Astrocyte (in vitro differentiated cells and primary cell): ENCODE data around the gene EDNRA. TPM values are rescaled to one million over a fixed set of nuclear protein-coding genes. Genes with fewer than 3 reads are reported as not detected.
A peak's percentile ranks its signal among the peaks of the same experiment; 100 is the strongest.

Experiments
- DNase-seq: peaks from one replicate; pipeline ENCODE4 v3.0.0-alpha.2; 2010; ENCODE audit warnings: low read depth
- FAIRE-seq: peaks from 2 replicates; lab custom pipeline; 2011; peaks lifted over from hg19 to GRCh38; lab: Jason Lieb, UNC
- H2AFZ ChIP-seq: 2 replicates; pipeline ENCODE4 v1.6.0; 2012; ENCODE audit warnings: low read depth, low read length, inconsistent platforms
- H3K27ac ChIP-seq: 2 replicates; pipeline ENCODE4 v1.5.1; 2011; ENCODE audit warnings: low read depth, low read length, inconsistent platforms
- H3K27me3 ChIP-seq: 2 replicates; pipeline ENCODE4 v1.6.0; 2011; ENCODE audit warnings: low read length, inconsistent platforms; ENCODE audit not compliant: insufficient read depth
- H3K36me3 ChIP-seq: 2 replicates; pipeline ENCODE4 v1.5.1; 2011; ENCODE audit warnings: low read length, inconsistent platforms; ENCODE audit not compliant: insufficient read depth
- H3K4me1 ChIP-seq: 2 replicates; pipeline ENCODE4 v1.5.1; 2011; ENCODE audit warnings: low read length, inconsistent platforms; ENCODE audit not compliant: insufficient read depth
- H3K4me2 ChIP-seq: 2 replicates; pipeline ENCODE4 v1.6.0; 2012; ENCODE audit warnings: low read length, inconsistent platforms
- H3K4me3 ChIP-seq: 2 replicates; pipeline ENCODE4 v1.5.1; 2011; ENCODE audit warnings: low read depth, mild to moderate bottlenecking, low read length, inconsistent platforms; ENCODE audit not compliant: insufficient read depth
- H3K79me2 ChIP-seq: 2 replicates; pipeline ENCODE4 v1.6.0; 2012; ENCODE audit warnings: mild to moderate bottlenecking, low read length, inconsistent platforms; ENCODE audit not compliant: insufficient read depth
- H3K9ac ChIP-seq: 2 replicates; pipeline ENCODE4 v1.6.0; 2012; ENCODE audit warnings: mild to moderate bottlenecking, low read length, inconsistent platforms
- H3K9me3 ChIP-seq: 2 replicates; pipeline ENCODE4 v1.5.1; 2012; ENCODE audit warnings: low read depth, mild to moderate bottlenecking, low read length, inconsistent platforms; ENCODE audit not compliant: insufficient read depth
- H4K20me1 ChIP-seq: 2 replicates; pipeline ENCODE4 v1.6.0; 2012; ENCODE audit warnings: low read length, inconsistent platforms; ENCODE audit not compliant: insufficient read depth
- H3K27ac Mint-ChIP-seq: one replicate; pipeline ENCODE4 v1.8.0; 2021; ENCODE audit warnings: mild to moderate bottlenecking, mixed read lengths; ENCODE audit not compliant: unreplicated experiment
- H3K27me3 Mint-ChIP-seq: one replicate; pipeline ENCODE4 v1.8.0; 2021; ENCODE audit warnings: low read depth, mixed read lengths; ENCODE audit not compliant: unreplicated experiment
- H3K36me3 Mint-ChIP-seq: one replicate; pipeline ENCODE4 v1.8.0; 2021; ENCODE audit warnings: low read depth, mixed read lengths; ENCODE audit not compliant: unreplicated experiment
- H3K4me1 Mint-ChIP-seq: one replicate; pipeline ENCODE4 v1.8.0; 2021; ENCODE audit warnings: low read depth, mixed read lengths; ENCODE audit not compliant: unreplicated experiment
- H3K4me3 Mint-ChIP-seq: one replicate; pipeline ENCODE4 v1.8.0; 2021; ENCODE audit warnings: mild to moderate bottlenecking, moderate library complexity, mixed read lengths; ENCODE audit not compliant: unreplicated experiment
- H3K9me3 Mint-ChIP-seq: one replicate; pipeline ENCODE4 v1.8.0; 2021; ENCODE audit warnings: mild to moderate bottlenecking, mixed read lengths; ENCODE audit not compliant: unreplicated experiment
- EZH2 ChIP-seq: IDR thresholded peaks from 2 replicates; pipeline ENCODE4 v1.6.1; 2012; ENCODE audit warnings: mild to moderate bottlenecking, low read length, inconsistent platforms; ENCODE audit not compliant: insufficient read depth
- total RNA-seq: library from RNA; stranded (reverse); gene quantifications from 2 replicates; pipeline ENCODE4 v1.2.1, GENCODE V29; 2021
- TF ChIP-seq, protein P1 (sequence below): IDR thresholded peaks from 2 replicates; pipeline ENCODE4 v1.5.1; 2011; ENCODE audit warnings: low read depth, mild to moderate bottlenecking, inconsistent platforms, low read length, moderate library complexity; ENCODE audit not compliant: insufficient read depth

EDNRA gene
- total RNA-seq, 1 donor from 2014 or later, result 6.4 TPM

- TF ChIP-seq, protein P1, sequence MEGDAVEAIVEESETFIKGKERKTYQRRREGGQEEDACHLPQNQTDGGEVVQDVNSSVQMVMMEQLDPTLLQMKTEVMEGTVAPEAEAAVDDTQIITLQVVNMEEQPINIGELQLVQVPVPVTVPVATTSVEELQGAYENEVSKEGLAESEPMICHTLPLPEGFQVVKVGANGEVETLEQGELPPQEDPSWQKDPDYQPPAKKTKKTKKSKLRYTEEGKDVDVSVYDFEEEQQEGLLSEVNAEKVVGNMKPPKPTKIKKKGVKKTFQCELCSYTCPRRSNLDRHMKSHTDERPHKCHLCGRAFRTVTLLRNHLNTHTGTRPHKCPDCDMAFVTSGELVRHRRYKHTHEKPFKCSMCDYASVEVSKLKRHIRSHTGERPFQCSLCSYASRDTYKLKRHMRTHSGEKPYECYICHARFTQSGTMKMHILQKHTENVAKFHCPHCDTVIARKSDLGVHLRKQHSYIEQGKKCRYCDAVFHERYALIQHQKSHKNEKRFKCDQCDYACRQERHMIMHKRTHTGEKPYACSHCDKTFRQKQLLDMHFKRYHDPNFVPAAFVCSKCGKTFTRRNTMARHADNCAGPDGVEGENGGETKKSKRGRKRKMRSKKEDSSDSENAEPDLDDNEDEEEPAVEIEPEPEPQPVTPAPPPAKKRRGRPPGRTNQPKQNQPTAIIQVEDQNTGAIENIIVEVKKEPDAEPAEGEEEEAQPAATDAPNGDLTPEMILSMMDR, result no peak
- no peak for TF ChIP-seq EZH2
- no peak for FAIRE-seq
- H2AFZ ChIP-seq, result no peak overlapping the region
- H3K36me3 Mint-ChIP-seq, result no peaks in the 10 kb centered on the region
- H3K27ac ChIP-seq, result no peak overlapping the region
- H3K4me1 Mint-ChIP-seq, result peaks cover 12% of the 10 kb centered on the region
- H3K9me3 Mint-ChIP-seq, result no peaks in the 10 kb centered on the region
- peaks cover 2% of the 10 kb centered on the region for H3K36me3 ChIP-seq
- no peaks in the 10 kb centered on the region for H3K9me3 ChIP-seq
- H3K4me1 ChIP-seq, result peaks cover 17% of the 10 kb centered on the region
- H4K20me1 ChIP-seq, result no peaks in the 10 kb centered on the region
- no peak overlapping the region for H3K4me2 ChIP-seq
- H3K9ac ChIP-seq, result no peak overlapping the region
- peaks cover 2% of the 10 kb centered on the region for H3K79me2 ChIP-seq
- DNase-seq, result peak; percentile 26
- H3K4me3 Mint-ChIP-seq, result no peak overlapping the region
- no peak overlapping the region for H3K27ac Mint-ChIP-seq
- H3K27me3 Mint-ChIP-seq, result no peaks in the 10 kb centered on the region
- H3K4me3 ChIP-seq, result no peak overlapping the region
- no peaks in the 10 kb centered on the region for H3K27me3 ChIP-seq
These were observed 30.2 kb downstream of the EDNRA start for GRCh38 chr4:147510962-147511668.

DNA sequence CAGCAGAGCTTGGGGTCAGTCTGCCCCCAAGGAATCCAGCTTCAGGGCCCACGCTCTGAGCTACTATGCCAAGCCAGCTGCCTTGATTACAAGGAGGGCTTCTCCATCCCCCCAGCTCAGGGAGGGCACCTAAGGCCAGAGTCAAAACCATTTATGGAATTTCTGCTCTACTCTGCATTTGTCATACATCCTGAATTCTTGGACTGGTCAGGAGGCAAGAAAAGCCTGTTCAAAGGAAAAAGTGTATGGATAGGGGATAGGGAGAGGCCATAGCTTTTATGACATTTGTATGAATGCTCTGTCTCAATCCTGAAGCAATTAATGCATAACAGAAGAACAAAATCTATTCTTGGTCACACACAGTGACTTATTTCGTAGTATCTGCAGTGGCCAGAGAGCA, 32.2 kb downstream of the EDNRA start:
- Histone ChIP-seq H3K36me3 (peaks cover 2% of the 10 kb centered on the region), H2AFZ (no peak overlapping the region), H4K20me1 (no peaks in the 10 kb centered on the region), H3K4me1 (peaks cover 17% of the 10 kb centered on the region), H3K4me3 (no peak overlapping the region), H3K27me3 (no peaks in the 10 kb centered on the region), H3K4me2 (peak overlapping the region; percentile 47), H3K79me2 (peaks cover 2% of the 10 kb centered on the region), H3K9ac (peak overlapping the region; percentile 31), H3K27ac (peak overlapping the region; percentile 51), H3K9me3 (no peaks in the 10 kb centered on the region)
- Mint-ChIP-seq H3K36me3 (no peaks in the 10 kb centered on the region), H3K9me3 (no peaks in the 10 kb centered on the region), H3K27ac (no peak overlapping the region), H3K4me3 (no peak overlapping the region), H3K4me1 (peaks cover 12% of the 10 kb centered on the region), H3K27me3 (no peaks in the 10 kb centered on the region)
- FAIRE-seq, result no peak
- peak; percentile 36 for DNase-seq
- no peak for TF ChIP-seq EZH2
- TF ChIP-seq, protein P1, result no peak

GRCh38 chr4:147513952-147514351, 33.1 kb downstream of the EDNRA start:
- H3K9ac ChIP-seq, result no peak overlapping the region
- no peaks in the 10 kb centered on the region for H3K9me3 Mint-ChIP-seq
- H3K36me3 ChIP-seq, result peaks cover 2% of the 10 kb centered on the region
- TF ChIP-seq, protein P1, result peak; percentile 12
- TF ChIP-seq EZH2, result no peak
- FAIRE-seq (no peak), DNase-seq (no peak)
- peak overlapping the region; percentile 51 for H3K27ac ChIP-seq
- no peak overlapping the region for H3K4me2 ChIP-seq
- peaks cover 23% of the 10 kb centered on the region for H3K4me1 ChIP-seq
- H2AFZ ChIP-seq, result no peak overlapping the region
- no peak overlapping the region for H3K4me3 Mint-ChIP-seq
- H3K9me3 ChIP-seq, result no peaks in the 10 kb centered on the region
- peaks cover 12% of the 10 kb centered on the region for H3K4me1 Mint-ChIP-seq
- no peaks in the 10 kb centered on the region for H3K36me3 Mint-ChIP-seq
- no peak overlapping the region for H3K27ac Mint-ChIP-seq
- H3K27me3 Mint-ChIP-seq, result no peaks in the 10 kb centered on the region
- H3K79me2 ChIP-seq, result peaks cover 2% of the 10 kb centered on the region
- H3K27me3 ChIP-seq, result no peaks in the 10 kb centered on the region
- no peak overlapping the region for H3K4me3 ChIP-seq
- no peaks in the 10 kb centered on the region for H4K20me1 ChIP-seq
